HCT116 (cell line): ENCODE measurements around the gene SMIM28.

ENCODE experiments used
- FOSL1 ChIP-seq: IDR thresholded peaks from 2 replicates; pipeline ENCODE4 v1.6.1; 2012; ENCODE audit warnings: low read depth
- SP1 ChIP-seq: IDR thresholded peaks from 2 replicates; pipeline ENCODE4 v1.6.1; 2012; ENCODE audit warnings: low read depth
- TF ChIP-seq, protein P1 (sequence below): IDR thresholded peaks from 2 replicates; pipeline ENCODE4 v1.6.1; 2012
- TF ChIP-seq, protein P2 (sequence below): IDR thresholded peaks from 2 replicates; pipeline ENCODE4 v1.6.1; 2011; ENCODE audit warnings: mild to moderate bottlenecking, low read length, moderate library complexity; ENCODE audit not compliant: insufficient replicate concordance; ENCODE audit errors: extremely low read depth
- TF ChIP-seq, protein P3 (sequence below), 3 experiments: fragments of 200-600 bp in 1 of 3; sonication (generic) in 1 of 3; IDR thresholded peaks in 2 of 3; conservative IDR thresholded peaks in 1 of 3; 2 replicates each; pipeline ENCODE4 v1.5.1; 2012 to 2017; ENCODE audit warnings: low read depth in 2 of 3, low read length in 2 of 3, antibody characterized with exemption in 1 of 3, borderline replicate concordance in 1 of 3, control low read depth in 1 of 3, mild to moderate bottlenecking in 1 of 3, mixed read lengths in 1 of 3, mixed run types in 1 of 3, moderate library complexity in 1 of 3; ENCODE audit not compliant: insufficient read depth in 1 of 3

DNA sequence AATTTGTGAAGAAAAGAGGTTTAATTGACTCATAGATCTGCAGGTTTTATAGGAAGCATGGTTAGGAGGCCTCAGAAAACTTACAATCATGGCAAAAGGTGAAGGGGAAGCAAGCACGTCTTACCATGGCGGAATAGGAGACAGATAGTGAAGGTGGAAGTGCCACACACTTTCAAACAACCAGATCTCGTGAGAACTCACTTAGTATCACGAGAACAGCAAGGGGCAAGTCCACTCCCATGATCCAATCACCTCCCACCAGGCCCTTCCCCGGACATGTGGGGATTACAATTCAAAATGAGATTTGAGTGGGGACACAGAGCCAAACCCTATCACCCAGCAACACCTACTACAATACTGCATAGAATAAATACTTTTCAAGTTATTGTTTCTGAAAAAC lies 19.0 kb downstream of the SMIM28 start:
- TF ChIP-seq, protein P1, sequence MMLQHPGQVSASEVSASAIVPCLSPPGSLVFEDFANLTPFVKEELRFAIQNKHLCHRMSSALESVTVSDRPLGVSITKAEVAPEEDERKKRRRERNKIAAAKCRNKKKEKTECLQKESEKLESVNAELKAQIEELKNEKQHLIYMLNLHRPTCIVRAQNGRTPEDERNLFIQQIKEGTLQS = no peak
- TF ChIP-seq, protein P2, sequence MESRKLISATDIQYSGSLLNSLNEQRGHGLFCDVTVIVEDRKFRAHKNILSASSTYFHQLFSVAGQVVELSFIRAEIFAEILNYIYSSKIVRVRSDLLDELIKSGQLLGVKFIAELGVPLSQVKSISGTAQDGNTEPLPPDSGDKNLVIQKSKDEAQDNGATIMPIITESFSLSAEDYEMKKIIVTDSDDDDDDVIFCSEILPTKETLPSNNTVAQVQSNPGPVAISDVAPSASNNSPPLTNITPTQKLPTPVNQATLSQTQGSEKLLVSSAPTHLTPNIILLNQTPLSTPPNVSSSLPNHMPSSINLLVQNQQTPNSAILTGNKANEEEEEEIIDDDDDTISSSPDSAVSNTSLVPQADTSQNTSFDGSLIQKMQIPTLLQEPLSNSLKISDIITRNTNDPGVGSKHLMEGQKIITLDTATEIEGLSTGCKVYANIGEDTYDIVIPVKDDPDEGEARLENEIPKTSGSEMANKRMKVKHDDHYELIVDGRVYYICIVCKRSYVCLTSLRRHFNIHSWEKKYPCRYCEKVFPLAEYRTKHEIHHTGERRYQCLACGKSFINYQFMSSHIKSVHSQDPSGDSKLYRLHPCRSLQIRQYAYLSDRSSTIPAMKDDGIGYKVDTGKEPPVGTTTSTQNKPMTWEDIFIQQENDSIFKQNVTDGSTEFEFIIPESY = no peak
- TF ChIP-seq FOSL1 (no peak), SP1 (no peak)
- TF ChIP-seq, protein P3, sequence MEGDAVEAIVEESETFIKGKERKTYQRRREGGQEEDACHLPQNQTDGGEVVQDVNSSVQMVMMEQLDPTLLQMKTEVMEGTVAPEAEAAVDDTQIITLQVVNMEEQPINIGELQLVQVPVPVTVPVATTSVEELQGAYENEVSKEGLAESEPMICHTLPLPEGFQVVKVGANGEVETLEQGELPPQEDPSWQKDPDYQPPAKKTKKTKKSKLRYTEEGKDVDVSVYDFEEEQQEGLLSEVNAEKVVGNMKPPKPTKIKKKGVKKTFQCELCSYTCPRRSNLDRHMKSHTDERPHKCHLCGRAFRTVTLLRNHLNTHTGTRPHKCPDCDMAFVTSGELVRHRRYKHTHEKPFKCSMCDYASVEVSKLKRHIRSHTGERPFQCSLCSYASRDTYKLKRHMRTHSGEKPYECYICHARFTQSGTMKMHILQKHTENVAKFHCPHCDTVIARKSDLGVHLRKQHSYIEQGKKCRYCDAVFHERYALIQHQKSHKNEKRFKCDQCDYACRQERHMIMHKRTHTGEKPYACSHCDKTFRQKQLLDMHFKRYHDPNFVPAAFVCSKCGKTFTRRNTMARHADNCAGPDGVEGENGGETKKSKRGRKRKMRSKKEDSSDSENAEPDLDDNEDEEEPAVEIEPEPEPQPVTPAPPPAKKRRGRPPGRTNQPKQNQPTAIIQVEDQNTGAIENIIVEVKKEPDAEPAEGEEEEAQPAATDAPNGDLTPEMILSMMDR (IDR thresholded peaks at IDR 0.05 in 2 of 3, conservative IDR thresholded peaks at IDR 0.05 in 1 of 3; ENCODE audit: borderline replicate concordance in 1 of 3, insufficient read depth in 1 of 3, low read depth in 2 of 3, low read length in 2 of 3) = no peak
